GM12892 (cell line): ENCODE measurements around the gene ATP2A3.

ENCODE experiments used
- DNase-seq: peaks from one replicate; pipeline ENCODE4 v3.0.0; 2011; ENCODE audit not compliant: insufficient read length
- FAIRE-seq: peaks from 2 replicates; lab custom pipeline; 2011; peaks lifted over from hg19 to GRCh38; lab: Jason Lieb, UNC
- POLR2A ChIP-seq: IDR thresholded peaks from 2 replicates; pipeline ENCODE4 v1.6.1; 2011; ENCODE audit warnings: low read depth, low read length, control low read depth
- POLR2AphosphoS5 ChIP-seq: IDR thresholded peaks from 2 replicates; pipeline ENCODE4 v1.6.1; 2011; ENCODE audit warnings: low read depth, low read length, control low read depth
- TAF1 ChIP-seq: IDR thresholded peaks from 2 replicates; pipeline ENCODE4 v1.6.1; 2011; ENCODE audit warnings: low read depth, mild to moderate bottlenecking, control low read depth, low read length, borderline replicate concordance

Gene ATP2A3

GRCh38 chr17:3947318-3947810 is 16.9 kb downstream of the ATP2A3 start:
- no peak for TF ChIP-seq POLR2AphosphoS5
- no peak for TF ChIP-seq POLR2A
- no peak for TF ChIP-seq TAF1
- no peak for DNase-seq
- no peak for FAIRE-seq

GRCh38 chr17:3946711-3947235 is 17.5 kb downstream of the ATP2A3 start:
- TF ChIP-seq POLR2A (no peak), TAF1 (no peak), POLR2AphosphoS5 (no peak)
- FAIRE-seq = no peak
- DNase-seq = no peak

GRCh38 chr17:3944485-3945388 is 19.5 kb downstream of the ATP2A3 start:
- DNase-seq = peak; percentile 71
- FAIRE-seq = no peak
- TF ChIP-seq TAF1 (no peak), POLR2AphosphoS5 (no peak)

- DNase-seq (no peak), FAIRE-seq (no peak)
- no peak for TF ChIP-seq TAF1
- no peak for TF ChIP-seq POLR2AphosphoS5
- no peak for TF ChIP-seq POLR2A
These were observed 20.9 kb downstream of the ATP2A3 start for GRCh38 chr17:3943240-3943891.

- DNase-seq = no peak
- FAIRE-seq = no peak
- TF ChIP-seq POLR2A = no peak
- no peak for TF ChIP-seq TAF1
- TF ChIP-seq POLR2AphosphoS5 = no peak
These were observed 23.1 kb downstream of the ATP2A3 start for GRCh38 chr17:3940965-3941698.

- no peak for DNase-seq
- no peak for TF ChIP-seq POLR2AphosphoS5
- TF ChIP-seq POLR2A = no peak
- no peak for TF ChIP-seq TAF1
- FAIRE-seq = no peak
These were observed 26.9 kb downstream of the ATP2A3 start for GRCh38 chr17:3937359-3937758.

- FAIRE-seq (no peak), DNase-seq (no peak)
- TF ChIP-seq TAF1 = no peak
- TF ChIP-seq POLR2A = no peak
- TF ChIP-seq POLR2AphosphoS5 = no peak
These were observed 28.3 kb downstream of the ATP2A3 start for GRCh38 chr17:3935825-3936355.

GRCh38 chr17:3935140-3935542 is 29.1 kb downstream of the ATP2A3 start:
- TF ChIP-seq TAF1 (no peak), POLR2A (no peak), POLR2AphosphoS5 (no peak)
- FAIRE-seq (no peak), DNase-seq (no peak)

GRCh38 chr17:3929764-3930163 is 34.5 kb downstream of the ATP2A3 start:
- no peak for TF ChIP-seq TAF1
- no peak for TF ChIP-seq POLR2A
- no peak for TF ChIP-seq POLR2AphosphoS5
- FAIRE-seq (no peak), DNase-seq (no peak)

GRCh38 chr17:3929181-3929580 is 35.1 kb downstream of the ATP2A3 start:
- no peak for DNase-seq
- TF ChIP-seq POLR2A (no peak), TAF1 (no peak), POLR2AphosphoS5 (no peak)
- no peak for FAIRE-seq
